ENCODE measurements around the gene SLC39A7.
A peak's percentile ranks its signal among the peaks of the same experiment; 100 is the strongest.

Gene SLC39A7

DNA sequence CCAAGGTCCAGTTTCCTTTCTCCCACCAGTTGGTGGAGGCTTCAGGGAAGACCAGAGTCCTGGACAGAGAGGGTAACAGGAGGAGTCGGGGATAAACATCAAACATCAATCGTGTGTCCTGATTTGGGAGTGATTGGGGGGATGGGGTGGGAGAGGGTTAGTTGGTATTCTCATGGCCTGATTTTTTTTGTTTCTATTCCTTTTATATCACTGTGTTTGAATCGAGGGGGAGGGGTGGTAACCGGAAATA lies 3.4 kb downstream of the SLC39A7 start:
- Histone ChIP-seq H3K36me3 (ENCODE audit: insufficient read depth, low read length) (peaks cover 23% of the 10 kb centered on the region), H3K27ac (ENCODE audit: low read depth, low read length) (no peak overlapping the region), H3K4me3 (ENCODE audit: low read depth in 1 of 2, low read length in 2 of 2) (peak overlapping the region in 1 of 2 donors; percentile 41), H3K4me1 (ENCODE audit: insufficient read depth, low read length) (peaks cover 44% of the 10 kb centered on the region), H3K27me3 (ENCODE audit: control insufficient read depth in 1 of 2, insufficient read depth in 2 of 2, low read length in 2 of 2) (no peaks in the 10 kb centered on the region), H3K9me3 (ENCODE audit: low read length) (no peaks in the 10 kb centered on the region), H3K9ac (ENCODE audit: low read length) (no peak overlapping the region)

DNA sequence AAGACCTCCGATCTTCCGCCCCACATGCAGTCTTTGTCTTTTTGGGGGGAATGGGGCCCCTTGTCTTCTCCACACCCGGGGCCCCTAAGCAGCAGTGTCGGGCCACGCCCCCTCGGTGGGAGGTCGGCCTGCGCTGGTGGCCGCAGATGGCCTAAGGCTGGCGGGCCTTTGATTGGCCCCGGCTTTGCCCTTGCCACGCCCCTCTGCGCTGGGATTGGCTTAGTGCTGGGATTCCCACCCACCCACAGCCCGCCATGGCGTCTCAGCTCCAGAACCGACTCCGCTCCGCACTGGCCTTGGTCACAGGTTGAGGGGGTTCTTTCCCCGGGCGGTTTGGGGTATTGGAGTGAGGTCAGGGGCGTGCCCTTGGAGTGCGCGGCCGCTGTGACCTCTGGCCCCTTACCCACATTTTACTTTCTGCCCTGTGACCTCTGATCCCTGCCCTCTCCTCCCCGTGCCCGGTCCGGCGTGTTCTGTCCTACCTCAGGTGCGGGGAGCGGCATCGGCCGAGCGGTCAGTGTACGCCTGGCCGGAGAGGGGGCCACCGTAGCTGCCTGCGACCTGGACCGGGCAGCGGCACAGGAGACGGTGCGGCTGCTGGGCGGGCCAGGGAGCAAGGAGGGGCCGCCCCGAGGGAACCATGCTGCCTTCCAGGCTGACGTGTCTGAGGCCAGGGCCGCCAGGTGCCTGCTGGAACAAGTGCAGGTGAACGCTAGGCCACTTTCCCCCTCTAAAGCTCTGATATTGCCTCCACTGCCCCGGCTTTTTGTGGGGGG lies 3.9 kb downstream of the SLC39A7 start, which contains the start of gene HSD17B8:
Gene HSD17B8, plus strand, starts transcription at position 241 of the 776 bp plus-strand sequence. Its CDS starts 14 bp downstream, at position 255.
- H3K4me1 ChIP-seq (ENCODE audit: insufficient read depth, low read length), result peaks cover 43% of the 10 kb centered on the region

DNA sequence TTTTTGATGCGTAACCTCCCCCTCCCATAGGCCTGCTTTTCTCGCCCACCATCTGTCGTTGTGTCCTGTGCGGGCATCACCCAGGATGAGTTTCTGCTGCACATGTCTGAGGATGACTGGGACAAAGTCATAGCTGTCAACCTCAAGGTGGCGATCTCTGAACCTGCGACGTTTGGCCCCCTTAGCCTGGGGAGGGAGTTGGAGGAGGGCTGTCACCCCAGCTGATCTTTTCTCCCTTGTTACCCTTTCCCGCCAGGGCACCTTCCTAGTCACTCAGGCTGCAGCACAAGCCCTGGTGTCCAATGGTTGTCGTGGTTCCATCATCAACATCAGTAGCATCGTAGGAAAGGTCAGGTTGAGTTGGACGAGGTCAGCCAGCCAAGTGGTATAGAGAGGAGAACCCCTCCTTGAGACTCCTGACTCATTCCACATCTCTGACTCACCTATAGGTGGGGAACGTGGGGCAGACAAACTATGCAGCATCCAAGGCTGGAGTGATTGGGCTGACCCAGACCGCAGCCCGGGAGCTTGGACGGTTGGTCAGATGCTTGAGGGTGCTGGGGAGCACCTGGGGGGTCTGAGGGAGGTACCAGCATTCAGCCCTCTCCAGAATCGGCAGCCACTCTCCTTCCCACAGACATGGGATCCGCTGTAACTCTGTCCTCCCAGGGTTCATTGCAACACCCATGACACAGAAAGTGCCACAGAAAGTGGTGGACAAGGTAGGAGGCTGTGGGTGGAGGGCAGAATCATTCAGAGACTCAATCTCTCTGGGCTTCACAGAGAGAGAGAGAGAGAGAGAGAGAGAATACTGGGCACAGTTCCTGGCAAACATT lies 4.7 kb downstream of the SLC39A7 start:
- Histone ChIP-seq H3K4me1 (ENCODE audit: insufficient read depth, low read length) (peaks cover 42% of the 10 kb centered on the region), H3K36me3 (ENCODE audit: insufficient read depth, low read length) (peaks cover 35% of the 10 kb centered on the region), H3K4me3 (ENCODE audit: low read depth in 1 of 2, low read length in 2 of 2) (peak overlapping the region; percentile 72 to 83), H3K27me3 (ENCODE audit: control insufficient read depth in 1 of 2, insufficient read depth in 2 of 2, low read length in 2 of 2) (no peaks in the 10 kb centered on the region), H3K9me3 (ENCODE audit: low read length) (no peaks in the 10 kb centered on the region), H3K27ac (ENCODE audit: low read depth, low read length) (peak overlapping the region; percentile 88), H3K9ac (ENCODE audit: low read length) (peak overlapping the region; percentile 40)

More for the DNA sequence above, 3.9 kb downstream of the SLC39A7 start, which contains the start of gene HSD17B8:
- no peaks in the 10 kb centered on the region for H3K9me3 ChIP-seq (ENCODE audit: low read length)
- peak within 1 kb of the TSS; percentile 40 for H3K9ac ChIP-seq (ENCODE audit: low read length)
- no peaks in the 10 kb centered on the region for H3K27me3 ChIP-seq (ENCODE audit: control insufficient read depth in 1 of 2, insufficient read depth in 2 of 2, low read length in 2 of 2)
- peak within 1 kb of the TSS; percentile 88 for H3K27ac ChIP-seq (ENCODE audit: low read depth, low read length)
- H3K4me3 ChIP-seq (ENCODE audit: low read depth in 1 of 2, low read length in 2 of 2), result peak within 1 kb of the TSS; percentile 72 to 83
- peaks cover 27% of the 10 kb centered on the region for H3K36me3 ChIP-seq (ENCODE audit: insufficient read depth, low read length)

DNA sequence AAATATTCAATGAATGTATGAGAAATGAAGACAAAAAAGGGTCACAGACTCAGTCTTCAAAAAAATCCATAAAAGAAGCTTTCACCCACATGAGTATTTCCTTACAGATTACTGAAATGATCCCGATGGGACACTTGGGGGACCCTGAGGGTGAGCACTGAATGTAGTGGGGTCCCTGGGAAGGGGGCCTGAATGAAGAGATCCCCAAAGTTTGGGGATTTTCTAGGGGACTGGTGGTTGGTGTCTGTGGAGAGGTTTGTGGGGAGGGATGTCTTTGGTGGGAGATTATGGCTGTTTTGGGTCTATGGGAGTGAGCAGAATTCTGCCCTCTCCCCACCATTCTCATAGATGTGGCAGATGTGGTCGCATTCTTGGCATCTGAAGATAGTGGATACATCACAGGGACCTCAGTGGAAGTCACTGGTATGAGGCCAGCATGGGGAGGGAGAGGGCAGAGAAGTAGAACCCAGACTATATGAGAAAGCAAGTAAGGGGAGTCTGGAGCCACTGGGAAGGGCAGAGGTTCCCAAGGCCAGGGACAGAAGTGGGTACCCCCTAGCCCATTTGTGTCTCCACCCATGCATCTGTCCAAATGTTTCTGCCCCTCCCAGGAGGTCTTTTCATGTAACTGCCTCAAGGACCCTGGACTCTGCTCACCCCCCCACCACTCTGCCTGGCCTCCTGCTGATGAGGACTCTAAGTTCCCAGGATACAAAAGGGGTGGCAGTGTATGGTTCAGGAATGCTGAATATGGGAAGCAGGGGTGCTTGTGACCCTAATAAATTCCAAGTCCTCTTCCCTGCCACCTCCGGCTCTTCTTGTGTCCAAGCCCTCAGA lies 5.6 kb downstream of the SLC39A7 start:
- H3K27ac ChIP-seq (ENCODE audit: low read depth, low read length), result no peak overlapping the region
- no peaks in the 10 kb centered on the region for H3K27me3 ChIP-seq (ENCODE audit: control insufficient read depth in 1 of 2, insufficient read depth in 2 of 2, low read length in 2 of 2)
- no peak overlapping the region for H3K9ac ChIP-seq (ENCODE audit: low read length)
- H3K9me3 ChIP-seq (ENCODE audit: low read length), result no peaks in the 10 kb centered on the region
- H3K4me3 ChIP-seq (ENCODE audit: low read depth in 1 of 2, low read length in 2 of 2), result no peak overlapping the region
- peaks cover 42% of the 10 kb centered on the region for H3K36me3 ChIP-seq (ENCODE audit: insufficient read depth, low read length)
- peaks cover 41% of the 10 kb centered on the region for H3K4me1 ChIP-seq (ENCODE audit: insufficient read depth, low read length)

DNA sequence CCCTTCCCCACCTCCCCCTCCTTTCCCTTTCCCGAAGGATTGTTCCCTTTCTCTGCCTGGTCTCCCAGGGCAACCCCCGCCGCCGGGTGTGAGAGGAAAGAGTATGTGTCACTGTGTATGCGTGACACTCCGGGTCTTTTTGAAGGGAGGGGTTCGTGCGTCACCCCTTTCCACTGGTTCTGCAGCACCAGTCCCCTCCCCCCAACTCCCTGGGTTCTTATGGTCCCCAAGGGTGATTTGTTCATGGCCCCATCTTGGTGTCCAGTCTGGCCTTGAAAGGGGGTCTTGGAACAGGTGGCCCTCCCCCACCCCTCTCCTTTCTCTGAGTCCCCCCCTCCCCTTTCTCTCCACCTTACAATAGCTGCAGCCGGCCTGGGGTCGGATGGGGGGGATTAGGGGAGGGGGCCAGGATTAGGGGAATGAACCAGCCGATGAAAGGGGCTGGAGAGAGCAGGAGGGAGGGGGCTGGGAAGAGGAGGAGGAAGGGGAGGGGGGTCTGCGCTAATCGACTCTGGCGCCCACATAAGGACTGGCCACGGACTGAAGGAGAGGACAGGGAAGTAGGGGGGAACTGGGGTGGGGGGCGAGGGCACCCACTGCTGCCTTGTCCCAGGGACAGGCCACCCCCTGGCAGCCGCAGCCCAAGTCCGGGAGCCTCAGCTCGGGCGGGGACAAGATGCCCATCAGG lies 6.3 kb downstream of the SLC39A7 start:
- Histone ChIP-seq H3K27ac (ENCODE audit: low read depth, low read length) (no peak overlapping the region), H3K9ac (ENCODE audit: low read length) (peak overlapping the region; percentile 96), H3K9me3 (ENCODE audit: low read length) (no peaks in the 10 kb centered on the region), H3K27me3 (ENCODE audit: control insufficient read depth in 1 of 2, insufficient read depth in 2 of 2, low read length in 2 of 2) (no peaks in the 10 kb centered on the region), H3K36me3 (ENCODE audit: insufficient read depth, low read length) (peaks cover 45% of the 10 kb centered on the region), H3K4me3 (ENCODE audit: low read depth in 1 of 2, low read length in 2 of 2) (peak overlapping the region; percentile 91 to 98), H3K4me1 (ENCODE audit: insufficient read depth, low read length) (peaks cover 33% of the 10 kb centered on the region)

DNA sequence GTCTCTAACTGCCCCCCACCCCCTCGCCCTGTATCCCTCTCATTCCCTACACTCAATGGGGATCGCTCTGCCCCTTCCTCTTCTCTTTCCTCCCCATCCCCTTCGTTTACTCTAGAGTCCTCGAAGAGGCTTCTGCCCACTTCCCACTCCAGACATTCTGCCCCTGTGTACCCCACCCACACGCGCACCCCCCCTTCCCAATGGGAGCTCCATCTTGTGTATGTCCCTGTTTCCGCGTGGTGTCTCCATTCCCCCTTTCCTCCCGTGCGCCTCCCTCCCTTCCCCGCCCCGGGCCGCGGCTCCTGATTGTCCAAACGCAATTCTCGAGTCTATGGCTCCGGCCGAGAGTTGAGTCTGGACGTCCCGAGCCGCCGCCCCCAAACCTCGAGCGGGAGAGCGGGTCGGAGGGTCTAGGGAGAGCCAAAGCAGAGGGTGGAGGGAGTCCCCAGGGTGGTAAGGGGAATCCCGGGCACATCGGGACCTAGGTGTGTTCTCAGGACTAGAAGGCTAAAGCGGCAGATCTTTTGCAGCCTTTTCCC lies 7.0 kb downstream of the SLC39A7 start:
- H3K4me1 ChIP-seq (ENCODE audit: insufficient read depth, low read length), result peaks cover 32% of the 10 kb centered on the region
- peak overlapping the region; percentile 96 for H3K9ac ChIP-seq (ENCODE audit: low read length)
- H3K27ac ChIP-seq (ENCODE audit: low read depth, low read length), result peak overlapping the region; percentile 99
- peak overlapping the region; percentile 91 to 98 for H3K4me3 ChIP-seq (ENCODE audit: low read depth in 1 of 2, low read length in 2 of 2)
- no peaks in the 10 kb centered on the region for H3K9me3 ChIP-seq (ENCODE audit: low read length)
- no peaks in the 10 kb centered on the region for H3K27me3 ChIP-seq (ENCODE audit: control insufficient read depth in 1 of 2, insufficient read depth in 2 of 2, low read length in 2 of 2)
- H3K36me3 ChIP-seq (ENCODE audit: insufficient read depth, low read length), result peaks cover 43% of the 10 kb centered on the region

DNA sequence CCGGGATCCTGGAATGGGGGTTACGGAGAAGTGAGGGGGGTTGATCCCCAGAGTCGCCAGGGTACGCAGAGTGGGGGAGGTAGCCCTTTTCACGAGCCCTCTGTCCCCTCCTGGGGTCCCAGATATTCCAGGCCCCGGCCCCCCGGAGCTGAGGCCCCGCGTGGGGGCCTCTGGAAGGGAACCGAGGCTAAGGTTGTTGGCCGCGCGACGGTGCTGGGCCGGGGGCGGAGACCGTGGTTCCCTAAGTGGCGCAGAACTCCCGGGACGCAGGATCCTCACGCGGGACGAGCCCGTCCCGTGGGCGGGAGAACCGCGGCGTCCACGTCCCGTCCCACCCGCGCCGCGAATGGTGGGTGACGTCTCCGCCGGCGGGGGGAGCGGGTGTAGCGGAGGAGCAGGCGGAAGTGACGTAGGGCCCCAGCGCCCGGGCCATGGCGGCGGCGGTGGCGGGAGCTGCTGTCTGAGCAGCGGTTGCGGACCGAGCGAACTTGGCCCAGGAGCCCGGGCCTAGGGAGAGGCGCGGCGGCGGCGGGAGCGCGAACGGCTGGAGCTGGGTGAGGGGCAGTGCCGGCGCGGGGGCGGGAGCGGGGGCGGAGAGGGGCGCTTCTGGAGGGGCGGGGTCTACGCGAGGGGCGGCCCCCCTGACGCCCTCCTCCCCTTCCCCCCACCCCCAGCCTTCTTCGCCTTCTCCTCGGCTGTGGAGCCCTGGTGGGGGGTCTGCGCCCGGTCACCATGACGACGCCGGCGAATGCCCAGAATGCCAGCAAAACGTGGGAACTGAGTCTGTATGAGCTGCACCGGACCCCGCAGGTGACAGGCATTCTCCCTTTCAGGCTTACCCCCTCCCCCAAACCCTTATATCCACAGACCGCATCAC lies 7.7 kb downstream of the SLC39A7 start, which contains the start of gene RING1:
Gene RING1, plus strand, starts transcription at position 410 of the 877 bp plus-strand sequence. Its CDS starts 323 bp downstream, at position 733.
- peak within 1 kb of the TSS; percentile 91 to 98 for H3K4me3 ChIP-seq (ENCODE audit: low read depth in 1 of 2, low read length in 2 of 2)
- H3K36me3 ChIP-seq (ENCODE audit: insufficient read depth, low read length), result peaks cover 36% of the 10 kb centered on the region
- H3K4me1 ChIP-seq (ENCODE audit: insufficient read depth, low read length), result peaks cover 33% of the 10 kb centered on the region
- peak within 1 kb of the TSS; percentile 96 for H3K9ac ChIP-seq (ENCODE audit: low read length)
- H3K9me3 ChIP-seq (ENCODE audit: low read length), result no peaks in the 10 kb centered on the region
- peak within 1 kb of the TSS; percentile 99 for H3K27ac ChIP-seq (ENCODE audit: low read depth, low read length)
- no peaks in the 10 kb centered on the region for H3K27me3 ChIP-seq (ENCODE audit: control insufficient read depth in 1 of 2, insufficient read depth in 2 of 2, low read length in 2 of 2)

DNA sequence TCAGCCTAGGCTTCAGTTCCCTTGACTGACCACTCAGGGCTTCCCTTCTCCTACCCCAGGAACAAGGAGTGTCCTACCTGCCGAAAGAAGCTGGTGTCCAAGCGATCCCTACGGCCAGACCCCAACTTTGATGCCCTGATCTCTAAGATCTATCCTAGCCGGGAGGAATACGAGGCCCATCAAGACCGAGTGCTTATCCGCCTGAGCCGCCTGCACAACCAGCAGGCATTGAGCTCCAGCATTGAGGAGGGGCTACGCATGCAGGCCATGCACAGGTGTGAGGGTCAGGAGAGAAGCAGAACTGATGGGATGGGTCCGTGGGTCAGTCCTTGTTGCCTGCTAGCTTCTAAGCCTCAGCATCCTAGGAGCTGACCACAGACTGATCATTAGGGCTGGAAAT lies 9.2 kb downstream of the SLC39A7 start:
- H3K4me3 ChIP-seq (ENCODE audit: low read depth in 1 of 2, low read length in 2 of 2), result no peak overlapping the region
- peaks cover 26% of the 10 kb centered on the region for H3K4me1 ChIP-seq (ENCODE audit: insufficient read depth, low read length)
- no peaks in the 10 kb centered on the region for H3K27me3 ChIP-seq (ENCODE audit: control insufficient read depth in 1 of 2, insufficient read depth in 2 of 2, low read length in 2 of 2)
- H3K9ac ChIP-seq (ENCODE audit: low read length), result no peak overlapping the region
- H3K9me3 ChIP-seq (ENCODE audit: low read length), result no peaks in the 10 kb centered on the region
- H3K36me3 ChIP-seq (ENCODE audit: insufficient read depth, low read length), result peaks cover 29% of the 10 kb centered on the region
- H3K27ac ChIP-seq (ENCODE audit: low read depth, low read length), result no peak overlapping the region

DNA sequence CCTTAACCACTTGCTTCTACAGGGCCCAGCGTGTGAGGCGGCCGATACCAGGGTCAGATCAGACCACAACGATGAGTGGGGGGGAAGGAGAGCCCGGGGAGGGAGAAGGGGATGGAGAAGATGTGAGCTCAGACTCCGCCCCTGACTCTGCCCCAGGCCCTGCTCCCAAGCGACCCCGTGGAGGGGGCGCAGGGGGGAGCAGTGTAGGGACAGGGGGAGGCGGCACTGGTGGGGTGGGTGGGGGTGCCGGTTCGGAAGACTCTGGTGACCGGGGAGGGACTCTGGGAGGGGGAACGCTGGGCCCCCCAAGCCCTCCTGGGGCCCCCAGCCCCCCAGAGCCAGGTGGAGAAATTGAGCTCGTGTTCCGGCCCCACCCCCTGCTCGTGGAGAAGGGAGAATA lies 10.5 kb downstream of the SLC39A7 start:
- Histone ChIP-seq H3K27ac (ENCODE audit: low read depth, low read length) (no peak overlapping the region), H3K4me1 (ENCODE audit: insufficient read depth, low read length) (peaks cover 20% of the 10 kb centered on the region), H3K9me3 (ENCODE audit: low read length) (no peaks in the 10 kb centered on the region), H3K4me3 (ENCODE audit: low read depth in 1 of 2, low read length in 2 of 2) (no peak overlapping the region), H3K36me3 (ENCODE audit: insufficient read depth, low read length) (peaks cover 29% of the 10 kb centered on the region), H3K9ac (ENCODE audit: low read length) (no peak overlapping the region), H3K27me3 (ENCODE audit: control insufficient read depth in 1 of 2, insufficient read depth in 2 of 2, low read length in 2 of 2) (no peaks in the 10 kb centered on the region)
